ENCODE measurements around the gene KLHL21. TPM values are rescaled to one million over a fixed set of nuclear protein-coding genes. Genes with fewer than 3 reads are reported as not detected.
A peak's percentile ranks its signal among the peaks of the same experiment; 100 is the strongest.

KLHL21 gene
- total RNA-seq, 1 experiment from 2014 or later: 17.6 TPM

GRCh38 chr1:6627841-6628545 lies 25.3 kb upstream of the KLHL21 start:
- Mint-ChIP-seq H3K9me3 (no peaks in the 10 kb centered on the region), H3K4me1 (peaks cover 14% of the 10 kb centered on the region), H3K36me3 (peaks cover 28% of the 10 kb centered on the region), H3K4me3 (peak overlapping the region; percentile 41; the same call in 1 of the 2 replicates), H3K27me3 (ENCODE audit: low read depth) (no peaks in the 10 kb centered on the region; the same call in 1 of the 2 replicates), H3K27ac (peak overlapping the region; percentile 9)
- TF ChIP-seq STAT6 (CRISPR knock-in tag; conservative IDR thresholded peaks at IDR 0.05; ENCODE audit: low read depth): no peak
- TF ChIP-seq SMAD3 (CRISPR knock-in tag; IDR thresholded peaks at IDR 0.05; ENCODE audit: borderline replicate concordance): no peak
- no peak for TF ChIP-seq HMGA2 (CRISPR knock-in tag; IDR thresholded peaks at IDR 0.05)
- no peak for TF ChIP-seq CREB1 (CRISPR knock-in tag; IDR thresholded peaks at IDR 0.05)
- TF ChIP-seq ZNF121 (CRISPR knock-in tag; IDR thresholded peaks at IDR 0.05): no peak
- TF ChIP-seq SMAD4 (CRISPR knock-in tag; IDR thresholded peaks at IDR 0.05): no peak
- no peak for TF ChIP-seq SP1 (CRISPR knock-in tag; conservative IDR thresholded peaks at IDR 0.05)
- TF ChIP-seq NFE2L1 (CRISPR knock-in tag; IDR thresholded peaks at IDR 0.05): no peak
- no peak for TF ChIP-seq HMGXB4 (CRISPR knock-in tag; IDR thresholded peaks at IDR 0.05)
- DNase-seq (ENCODE audit: low spot score) (no peak), ATAC-seq (no peak)
- CTCF ChIA-PET: no interaction called here
- POLR2A ChIA-PET: no interaction called here

GRCh38 chr1:6627031-6627430 lies 24.4 kb upstream of the KLHL21 start:
- ChIA-PET CTCF (no interaction called here), POLR2A (no interaction called here)
- ATAC-seq: no peak
- Mint-ChIP-seq H3K36me3 (peaks cover 34% of the 10 kb centered on the region), H3K9me3 (no peaks in the 10 kb centered on the region), H3K4me1 (peaks cover 14% of the 10 kb centered on the region), H3K27me3 (ENCODE audit: low read depth) (no peaks in the 10 kb centered on the region; the same call in 1 of the 2 replicates), H3K27ac (0 out of 2 replicates have a peak overlapping the region, but pooled peaks have one; percentile 9), H3K4me3 (peak overlapping the region; percentile 89)
- no peak for DNase-seq (ENCODE audit: low spot score)
- no peak for TF ChIP-seq ZMAT4 (CRISPR knock-in tag; IDR thresholded peaks at IDR 0.05)
- TF ChIP-seq FOXP1 (CRISPR knock-in tag; IDR thresholded peaks at IDR 0.05; ENCODE audit: borderline replicate concordance): no peak
- TF ChIP-seq USF2 (CRISPR knock-in tag; IDR thresholded peaks at IDR 0.05): no peak
- TF ChIP-seq ARID4B (CRISPR knock-in tag; IDR thresholded peaks at IDR 0.05; ENCODE audit: borderline replicate concordance): no peak
- TF ChIP-seq FOXJ3 (CRISPR knock-in tag; IDR thresholded peaks at IDR 0.05; ENCODE audit: borderline replicate concordance): no peak
- TF ChIP-seq MXD4 (CRISPR knock-in tag; IDR thresholded peaks at IDR 0.05; ENCODE audit: borderline replicate concordance): no peak
- no peak for TF ChIP-seq E2F1 (CRISPR knock-in tag; IDR thresholded peaks at IDR 0.05)
- no peak for TF ChIP-seq STAT6 (CRISPR knock-in tag; conservative IDR thresholded peaks at IDR 0.05; ENCODE audit: low read depth)
- TF ChIP-seq KAT7 (CRISPR knock-in tag; IDR thresholded peaks at IDR 0.05; ENCODE audit: borderline replicate concordance): no peak
- no peak for TF ChIP-seq OVOL2 (CRISPR knock-in tag; IDR thresholded peaks at IDR 0.05; ENCODE audit: borderline replicate concordance)
- TF ChIP-seq IRF1 (CRISPR knock-in tag; IDR thresholded peaks at IDR 0.05): no peak

Measured in WTC11 (cell line).